Common myeloid progenitor, CD34-positive (primary cell): ENCODE data around the gene HSD3B2.

Experiments used
- CTCF ChIA-PET: fragments of 350-600 bp; sonication (Branson Sonifier 250); formaldehyde crosslinking; loops from one replicate; lab custom pipeline; 2021; ENCODE audit warnings: antibody characterized with exemption; lab: Charles Lee
- POLR2A ChIA-PET: fragments of 350-600 bp; sonication (Branson Sonifier 250); formaldehyde crosslinking; loops from one replicate; lab custom pipeline; 2021; ENCODE audit warnings: antibody characterized with exemption; lab: Charles Lee
- DNase-seq, 3 donors: peaks; one replicate each; pipeline versions ENCODE4 v3.0.0 to v3.0.0-alpha.2; 2013
- H3K27ac ChIP-seq, 2 experiments: 1 replicate in 1 of 2; 2 replicates in 1 of 2; pipeline ENCODE4 v1.7.0; 2013; ENCODE audit warnings: inconsistent platforms in 2 of 2, low read length in 2 of 2, mild to moderate bottlenecking in 2 of 2, low read depth in 1 of 2, moderate library complexity in 1 of 2; ENCODE audit not compliant: severe bottlenecking in 2 of 2, insufficient read depth in 1 of 2, poor library complexity in 1 of 2
- H3K27me3 ChIP-seq, 5 experiments: replicated peaks in 2 of 5; 1 replicate in 3 of 5; 2 replicates in 2 of 5; pipeline versions ENCODE4 v1.6.1 to v1.7.0; 2013; ENCODE audit warnings: low read length in 4 of 5, mild to moderate bottlenecking in 2 of 5, moderate library complexity in 2 of 5, inconsistent platforms in 1 of 5; ENCODE audit not compliant: insufficient read depth in 5 of 5, control insufficient read depth in 4 of 5
- H3K36me3 ChIP-seq, 4 experiments: 1 replicate in 2 of 4; 2 replicates in 2 of 4; pipeline versions ENCODE4 v1.6.1 to v1.7.0; 2013; ENCODE audit warnings: low read length in 3 of 4, control low read depth in 1 of 4, mild to moderate bottlenecking in 1 of 4; ENCODE audit not compliant: control insufficient read depth in 4 of 4, insufficient read depth in 4 of 4
- H3K4me1 ChIP-seq, 4 experiments: 1 replicate in 3 of 4; 2 replicates in 1 of 4; pipeline versions ENCODE4 v1.6.1 to v1.7.1; 2013; ENCODE audit warnings: low read length in 3 of 4, mild to moderate bottlenecking in 3 of 4, control low read depth in 1 of 4, inconsistent platforms in 1 of 4, moderate library complexity in 1 of 4; ENCODE audit not compliant: control insufficient read depth in 4 of 4, insufficient read depth in 4 of 4; ENCODE audit errors: control extremely low read depth in 1 of 4
- H3K4me3 ChIP-seq, 7 experiments: 1 replicate in 4 of 7; 2 replicates in 3 of 7; pipeline versions ENCODE4 v1.5.1 to v1.7.0; 2013; ENCODE audit warnings: mild to moderate bottlenecking in 7 of 7, low read length in 6 of 7, moderate library complexity in 6 of 7, inconsistent platforms in 2 of 7, low read depth in 2 of 7, control low read depth in 1 of 7; ENCODE audit not compliant: insufficient read depth in 4 of 7, control insufficient read depth in 1 of 7; ENCODE audit errors: extremely low read depth in 1 of 7
- H3K9me3 ChIP-seq, 5 experiments: 1 replicate in 4 of 5; 2 replicates in 1 of 5; pipeline versions ENCODE4 v1.6.1 to v1.7.1; 2013; ENCODE audit warnings: low read length in 4 of 5, mild to moderate bottlenecking in 2 of 5, inconsistent platforms in 1 of 5, low read depth in 1 of 5, moderate library complexity in 1 of 5; ENCODE audit not compliant: control insufficient read depth in 4 of 5, insufficient read depth in 2 of 5; ENCODE audit errors: control extremely low read depth in 1 of 5
- WGBS: methylation state at CpG from one replicate; pipeline ENCODE4 v1.1.5; 2013; ENCODE audit not compliant: insufficient coverage; 5-methylcytosine and 5-hydroxymethylcytosine counted together

Gene HSD3B2

DNA sequence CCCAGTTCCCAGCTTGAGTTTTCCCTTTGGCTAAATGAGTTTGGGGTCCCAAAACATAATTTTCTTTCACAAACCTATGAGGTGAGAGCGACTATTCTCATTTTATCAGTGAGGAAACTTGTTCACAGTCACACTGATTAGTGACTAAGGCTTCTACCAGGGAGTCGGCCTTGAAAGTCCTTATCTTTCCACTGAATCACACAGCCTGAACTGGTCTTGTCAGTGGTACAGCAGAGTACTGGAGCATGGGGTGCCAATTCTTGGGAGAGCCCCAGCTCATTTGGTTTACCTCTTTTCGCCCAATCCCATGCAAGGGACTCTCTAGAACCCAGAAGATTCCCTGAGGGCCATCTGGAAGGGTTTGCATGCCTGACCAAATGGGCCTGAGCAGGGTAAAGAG, 16.9 kb downstream of the HSD3B2 start:
- 85% methylated on average over 3 of the region's 3 CpGs for WGBS
- Histone ChIP-seq H3K36me3 (no peaks in the 10 kb centered on the region), H3K9me3 (no peaks in the 10 kb centered on the region), H3K27ac (no peak overlapping the region), H3K4me1 (no peaks in the 10 kb centered on the region), H3K4me3 (no peak overlapping the region), H3K27me3 (peaks cover 0 to 3% (median 1%) of the 10 kb centered on the region in 5 experiments)
- ChIA-PET CTCF (no interaction called here), POLR2A (no interaction called here)
- DNase-seq: no peak

- Histone ChIP-seq H3K4me1 (no peaks in the 10 kb centered on the region), H3K36me3 (no peaks in the 10 kb centered on the region), H3K27ac (no peak overlapping the region), H3K9me3 (no peaks in the 10 kb centered on the region), H3K27me3 (peaks cover 0 to 8% (median 0%) of the 10 kb centered on the region in 5 experiments), H3K4me3 (no peak overlapping the region)
- no CpG with 5 or more reads among the region's 3 CpGs for WGBS
- ChIA-PET POLR2A (no interaction called here), CTCF (no interaction called here)
- DNase-seq: no peak
Measured at GRCh38 chr1:119435052-119435451, 20.1 kb downstream of the HSD3B2 start.

GRCh38 chr1:119438761-119439160, 23.8 kb downstream of the HSD3B2 start:
- H3K27me3 ChIP-seq: peaks cover 0 to 10% (median 0%) of the 10 kb centered on the region in 5 experiments
- H3K4me1 ChIP-seq: no peaks in the 10 kb centered on the region
- no peak overlapping the region for H3K4me3 ChIP-seq
- 50% methylated on average over 1 of the region's 2 CpGs for WGBS
- no peaks in the 10 kb centered on the region for H3K9me3 ChIP-seq
- ChIA-PET CTCF (no interaction called here), POLR2A (no interaction called here)
- DNase-seq: no peak
- no peaks in the 10 kb centered on the region for H3K36me3 ChIP-seq
- H3K27ac ChIP-seq: no peak overlapping the region

DNA sequence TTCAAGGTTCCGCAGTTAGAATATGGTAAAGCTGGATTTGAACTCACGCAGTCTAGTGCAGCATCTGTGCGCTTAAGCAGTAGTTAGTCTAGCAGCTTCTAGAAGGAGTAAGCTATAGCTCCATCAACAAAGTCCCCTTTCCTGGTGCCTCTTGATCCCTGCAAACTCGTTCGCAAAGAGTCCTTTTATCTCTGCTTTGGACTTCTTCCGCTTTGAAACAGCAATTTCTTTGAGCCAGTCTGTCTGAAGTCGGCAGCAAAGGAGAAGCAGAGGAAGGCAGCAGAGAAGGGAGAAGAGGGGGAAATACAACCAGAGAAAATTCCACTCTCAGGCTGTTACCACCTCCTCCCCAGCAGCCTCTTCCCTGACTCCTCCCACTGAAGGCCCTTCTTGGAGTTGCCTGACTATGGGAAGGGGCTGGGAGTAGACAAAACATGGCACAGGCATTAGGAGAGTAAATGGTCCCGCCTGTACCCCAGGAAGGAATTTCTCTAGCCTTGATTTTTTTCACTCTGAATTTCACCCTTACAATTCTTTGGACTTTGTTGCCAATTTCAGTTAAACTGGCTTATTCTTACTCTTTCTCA, 25.9 kb downstream of the HSD3B2 start:
- H3K9me3 ChIP-seq: no peaks in the 10 kb centered on the region
- H3K4me3 ChIP-seq: no peak overlapping the region
- CTCF ChIA-PET: no interaction called here
- no peaks in the 10 kb centered on the region for H3K36me3 ChIP-seq
- 70% methylated on average over 7 of the region's 8 CpGs for WGBS
- no peaks in the 10 kb centered on the region for H3K4me1 ChIP-seq
- no peak overlapping the region for H3K27ac ChIP-seq
- no peak for DNase-seq
- POLR2A ChIA-PET: no interaction called here
- H3K27me3 ChIP-seq: peaks cover 0 to 10% (median 0%) of the 10 kb centered on the region in 5 experiments

GRCh38 chr1:119442756-119443155, 27.8 kb downstream of the HSD3B2 start:
- 96% methylated on average over 6 of the region's 6 CpGs for WGBS
- Histone ChIP-seq H3K9me3 (no peaks in the 10 kb centered on the region), H3K4me3 (no peak overlapping the region), H3K27ac (no peak overlapping the region), H3K36me3 (no peaks in the 10 kb centered on the region), H3K4me1 (no peaks in the 10 kb centered on the region), H3K27me3 (peaks cover 0 to 10% (median 2%) of the 10 kb centered on the region in 5 experiments)
- CTCF ChIA-PET: interaction anchor here (1.2 kb wide), 1 partner anchor 34 kb away, joined by 3 read pairs; no protein-coding TSS in a partner anchor
- DNase-seq: no peak
- POLR2A ChIA-PET: no interaction called here

GRCh38 chr1:119446321-119446720, 31.4 kb downstream of the HSD3B2 start:
- ChIA-PET POLR2A (no interaction called here), CTCF (no interaction called here)
- no peak overlapping the region for H3K4me3 ChIP-seq
- no peak overlapping the region for H3K27ac ChIP-seq
- no peak for DNase-seq
- H3K36me3 ChIP-seq: no peaks in the 10 kb centered on the region
- H3K9me3 ChIP-seq: no peaks in the 10 kb centered on the region
- peaks cover 0 to 5% (median 2%) of the 10 kb centered on the region in 5 experiments for H3K27me3 ChIP-seq
- H3K4me1 ChIP-seq: no peaks in the 10 kb centered on the region

DNA sequence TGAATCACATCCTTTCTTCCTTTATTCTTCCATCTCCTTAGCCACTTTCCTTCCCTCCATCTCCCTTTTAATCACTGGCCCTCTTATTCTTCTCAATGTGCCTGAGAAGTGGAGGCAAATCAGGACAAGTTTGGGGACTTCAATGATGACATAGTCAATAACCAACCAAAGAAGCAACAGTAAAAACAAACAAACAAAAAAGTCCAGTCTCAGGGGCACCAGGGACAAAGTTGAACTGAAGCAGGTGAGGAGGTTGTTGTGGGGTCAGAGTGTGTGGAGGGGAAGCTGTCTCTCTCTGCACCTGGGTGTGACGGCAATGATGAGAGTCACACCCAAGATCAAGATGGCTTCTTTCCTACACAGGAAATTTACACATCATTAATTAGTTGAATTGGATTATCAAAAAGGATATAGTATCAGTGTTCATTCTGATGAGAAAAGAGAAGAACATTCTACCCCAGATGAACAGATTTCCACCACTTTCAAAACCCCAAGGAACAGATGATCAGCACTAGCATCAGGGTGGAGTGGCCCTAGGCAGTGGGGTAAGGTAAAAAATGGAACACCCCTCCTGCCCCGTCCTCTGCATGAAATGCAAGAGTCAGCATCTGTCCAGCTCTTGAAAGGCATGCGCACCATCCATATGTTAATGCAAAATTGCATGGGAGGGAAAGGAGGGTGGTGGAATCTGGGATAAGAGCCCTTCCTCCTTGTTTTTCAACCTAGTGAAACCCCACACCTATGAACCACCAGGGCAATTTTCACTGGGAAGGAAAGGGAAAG, 32.6 kb downstream of the HSD3B2 start:
- 94% methylated on average over 2 of the region's 3 CpGs for WGBS
- H3K27ac ChIP-seq: no peak overlapping the region
- ChIA-PET POLR2A (no interaction called here), CTCF (no interaction called here)
- peaks cover 0 to 4% (median 2%) of the 10 kb centered on the region in 5 experiments for H3K27me3 ChIP-seq
- peaks cover 0 to 4% (median 0%) of the 10 kb centered on the region in 4 experiments for H3K4me1 ChIP-seq
- no peaks in the 10 kb centered on the region for H3K9me3 ChIP-seq
- H3K4me3 ChIP-seq: no peak overlapping the region
- no peak for DNase-seq
- no peaks in the 10 kb centered on the region for H3K36me3 ChIP-seq
